Esophagus squamous epithelium (tissue), 5 donors: ENCODE results near the gene CPNE5. TPM values are rescaled to one million over a fixed set of nuclear protein-coding genes. Genes with fewer than 3 reads are reported as not detected.
A peak's percentile ranks its signal among the peaks of the same experiment; 100 is the strongest.

ENCODE experiments used
- DNase-seq: peaks from one replicate; lab custom pipeline; 2025; lab: John Stamatoyannopoulos, UW
- H3K27ac ChIP-seq, 4 donors: fragments of 200-600 bp; sonication (generic); one replicate each; pipeline ENCODE4 v1.5.1; 2016 to 2019; ENCODE audit warnings: mild to moderate bottlenecking in 1 of 4
- H3K27me3 ChIP-seq, 4 donors: fragments of 200-600 bp; sonication (generic); 1 replicate in 3 of 4; 2 replicates in 1 of 4; pipeline versions ENCODE4 v1.5.1 to v1.6.0; 2017 to 2021; ENCODE audit warnings: antibody characterized with exemption in 1 of 4
- H3K36me3 ChIP-seq, 3 donors: fragments of 200-600 bp; sonication (generic); one replicate each; pipeline ENCODE4 v1.5.1; 2016 to 2019
- H3K4me1 ChIP-seq, 3 donors: fragments of 200-600 bp; sonication (generic); one replicate each; pipeline ENCODE4 v1.5.1; 2017 to 2019
- H3K4me3 ChIP-seq, 4 donors: fragments of 200-600 bp; sonication (generic); 1 replicate in 3 of 4; 2 replicates in 1 of 4; pipeline ENCODE4 v1.5.1; 2016 to 2019; ENCODE audit warnings: mild to moderate bottlenecking in 2 of 4, moderate library complexity in 1 of 4
- H3K9me3 ChIP-seq, 3 donors: fragments of 200-600 bp; sonication (generic); one replicate each; pipeline ENCODE4 v1.5.1; 2016 to 2019
- CTCF ChIP-seq, 6 experiments: fragments of 450-650 bp in 4 of 6; fragments of 200-600 bp in 2 of 6; sonication (generic) in 2 of 6; IDR thresholded peaks; one replicate each; pipeline ENCODE4 v1.5.1; 2016 to 2019; ENCODE audit warnings: antibody characterized with exemption in 6 of 6, mild to moderate bottlenecking in 4 of 6, moderate library complexity in 4 of 6
- POLR2A ChIP-seq, 4 donors: fragments of 450-650 bp; IDR thresholded peaks; one replicate each; pipeline ENCODE4 v1.6.1; 2017; ENCODE audit warnings: antibody characterized with exemption in 4 of 4, mild to moderate bottlenecking in 4 of 4, moderate library complexity in 3 of 4
- WGBS, 2 donors: methylation state at CpG; one replicate each; pipeline ENCODE4 v1.1.5; 2018; 5-methylcytosine and 5-hydroxymethylcytosine counted together
- intact Hi-C: fragments of 100-400 bp; cut with DNase I; formaldehyde crosslinking; loops from one replicate; pipeline ENCODE4 v1.15.0; 2022
- total RNA-seq, 4 donors: library from RNA; depleted of rRNA; stranded (reverse); fragments of >200 nt; gene quantifications; one replicate each; pipeline ENCODE4 v1.1.0, GENCODE V29; 2016
- donor health status: DM: yes; HTN: yes; CAD: no.

The CPNE5 gene
- total RNA-seq, 4 donors from 2014 or later = 1.2 to 2.5 (median 1.5) TPM

GRCh38 chr6:36840432-36841403 is 1.5 kb upstream of the CPNE5 start:
- no peaks in the 10 kb centered on the region for H3K36me3 ChIP-seq
- no peaks in the 10 kb centered on the region for H3K9me3 ChIP-seq
- 39 to 56% methylated on average over 2 to 4 of the region's 44 CpGs for WGBS, 2 donors
- TF ChIP-seq CTCF (IDR thresholded peaks at IDR 0.05) (no peak), POLR2A (IDR thresholded peaks at IDR 0.05) (no peak)
- H3K4me3 ChIP-seq = peak overlapping the region; percentile 37 to 77 (median 53)
- H3K27me3 ChIP-seq = peaks cover 0 to 37% (median 0%) of the 10 kb centered on the region in 4 donors
- DNase-seq = no peak
- H3K27ac ChIP-seq = peak overlapping the region in 3 of 4 donors; percentile 19 to 62 (median 21)
- intact Hi-C loops = no loop called here
- peaks cover 18 to 38% (median 19%) of the 10 kb centered on the region in 3 donors for H3K4me1 ChIP-seq

- DNase-seq = no peak
- no peaks in the 10 kb centered on the region for H3K9me3 ChIP-seq
- WGBS, 2 donors = 0% methylated on average over 1 to 10 of the region's 70 CpGs
- peaks cover 18 to 42% (median 19%) of the 10 kb centered on the region in 3 donors for H3K4me1 ChIP-seq
- H3K36me3 ChIP-seq = no peaks in the 10 kb centered on the region
- intact Hi-C loops = no loop called here
- TF ChIP-seq CTCF (IDR thresholded peaks at IDR 0.05) (no peak), POLR2A (IDR thresholded peaks at IDR 0.05) (no peak)
- peak overlapping the region; percentile 37 to 77 (median 53) for H3K4me3 ChIP-seq
- peak overlapping the region; percentile 24 to 62 (median 55) for H3K27ac ChIP-seq
- H3K27me3 ChIP-seq = peaks cover 0 to 37% (median 0%) of the 10 kb centered on the region in 4 donors
Measured at GRCh38 chr6:36839749-36840431, 646 bp upstream of the CPNE5 start.

- no peaks in the 10 kb centered on the region for H3K9me3 ChIP-seq
- H3K27me3 ChIP-seq = peaks cover 0 to 37% (median 0%) of the 10 kb centered on the region in 4 donors
- no peak for DNase-seq
- 83 to 92% methylated on average over 6 of the region's 6 CpGs for WGBS, 2 donors
- no peak overlapping the region for H3K4me3 ChIP-seq
- peaks cover 18 to 42% (median 19%) of the 10 kb centered on the region in 3 donors for H3K4me1 ChIP-seq
- no peak overlapping the region for H3K27ac ChIP-seq
- intact Hi-C loops = no loop called here
- TF ChIP-seq POLR2A (IDR thresholded peaks at IDR 0.05) = no peak
- no peak for TF ChIP-seq CTCF (IDR thresholded peaks at IDR 0.05)
- H3K36me3 ChIP-seq = no peaks in the 10 kb centered on the region
Measured at GRCh38 chr6:36837686-36838085, 1.6 kb downstream of the CPNE5 start.

GRCh38 chr6:36837022-36837339 is 2.3 kb downstream of the CPNE5 start:
- Histone ChIP-seq H3K4me1 (peaks cover 18 to 42% (median 19%) of the 10 kb centered on the region in 3 donors), H3K27ac (no peak overlapping the region), H3K4me3 (no peak overlapping the region), H3K36me3 (no peaks in the 10 kb centered on the region), H3K9me3 (no peaks in the 10 kb centered on the region), H3K27me3 (peaks cover 0 to 37% (median 0%) of the 10 kb centered on the region in 4 donors)
- no peak for DNase-seq
- 77 to 95% methylated on average over 2 of the region's 2 CpGs for WGBS, 2 donors
- intact Hi-C loops = no loop called here
- TF ChIP-seq CTCF (IDR thresholded peaks at IDR 0.05) (no peak), POLR2A (IDR thresholded peaks at IDR 0.05) (no peak)
